ENCODE results near the gene TNFAIP3.

DNA sequence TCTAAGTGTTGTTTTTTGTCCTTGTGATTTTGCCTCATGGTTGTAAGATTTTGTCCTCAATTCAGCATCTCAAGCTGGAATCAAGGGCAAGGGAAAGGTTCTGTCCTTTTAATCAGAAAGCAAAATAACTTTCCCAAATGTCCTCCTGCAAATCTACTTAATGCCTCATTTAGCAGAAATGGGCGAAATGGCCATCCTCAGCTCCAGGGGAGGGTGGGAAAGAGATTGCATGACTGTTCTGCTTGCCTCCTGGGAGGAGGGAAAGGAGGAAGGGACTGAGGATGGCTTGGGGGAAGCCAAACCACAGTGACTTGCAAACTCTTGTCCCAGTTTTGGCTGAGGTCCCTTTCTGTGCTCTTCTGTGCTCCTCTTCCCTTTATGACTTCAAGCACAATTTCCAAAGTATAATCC, 43.4 kb downstream of the TNFAIP3 start:
- no peak for TF ChIP-seq POLR2A (IDR thresholded peaks at IDR 0.05)
- TF ChIP-seq, protein P1, sequence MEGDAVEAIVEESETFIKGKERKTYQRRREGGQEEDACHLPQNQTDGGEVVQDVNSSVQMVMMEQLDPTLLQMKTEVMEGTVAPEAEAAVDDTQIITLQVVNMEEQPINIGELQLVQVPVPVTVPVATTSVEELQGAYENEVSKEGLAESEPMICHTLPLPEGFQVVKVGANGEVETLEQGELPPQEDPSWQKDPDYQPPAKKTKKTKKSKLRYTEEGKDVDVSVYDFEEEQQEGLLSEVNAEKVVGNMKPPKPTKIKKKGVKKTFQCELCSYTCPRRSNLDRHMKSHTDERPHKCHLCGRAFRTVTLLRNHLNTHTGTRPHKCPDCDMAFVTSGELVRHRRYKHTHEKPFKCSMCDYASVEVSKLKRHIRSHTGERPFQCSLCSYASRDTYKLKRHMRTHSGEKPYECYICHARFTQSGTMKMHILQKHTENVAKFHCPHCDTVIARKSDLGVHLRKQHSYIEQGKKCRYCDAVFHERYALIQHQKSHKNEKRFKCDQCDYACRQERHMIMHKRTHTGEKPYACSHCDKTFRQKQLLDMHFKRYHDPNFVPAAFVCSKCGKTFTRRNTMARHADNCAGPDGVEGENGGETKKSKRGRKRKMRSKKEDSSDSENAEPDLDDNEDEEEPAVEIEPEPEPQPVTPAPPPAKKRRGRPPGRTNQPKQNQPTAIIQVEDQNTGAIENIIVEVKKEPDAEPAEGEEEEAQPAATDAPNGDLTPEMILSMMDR (IDR thresholded peaks at IDR 0.05) = no peak
